Astrocyte (in vitro differentiated cells and primary cell): ENCODE results near the gene CCNB2.
"Not testable (repeated sequence)": the region's sequence is repeated elsewhere in the genome, so short reads cannot be mapped to it uniquely, and the experiment has no call there.

ENCODE experiments used
- EZH2 ChIP-seq: IDR thresholded peaks from 2 replicates; pipeline ENCODE4 v1.6.1; 2012; ENCODE audit warnings: mild to moderate bottlenecking, low read length, inconsistent platforms; ENCODE audit not compliant: insufficient read depth
- TF ChIP-seq, protein P1 (sequence below): IDR thresholded peaks from 2 replicates; pipeline ENCODE4 v1.5.1; 2011; ENCODE audit warnings: low read depth, mild to moderate bottlenecking, inconsistent platforms, low read length, moderate library complexity; ENCODE audit not compliant: insufficient read depth

DNA sequence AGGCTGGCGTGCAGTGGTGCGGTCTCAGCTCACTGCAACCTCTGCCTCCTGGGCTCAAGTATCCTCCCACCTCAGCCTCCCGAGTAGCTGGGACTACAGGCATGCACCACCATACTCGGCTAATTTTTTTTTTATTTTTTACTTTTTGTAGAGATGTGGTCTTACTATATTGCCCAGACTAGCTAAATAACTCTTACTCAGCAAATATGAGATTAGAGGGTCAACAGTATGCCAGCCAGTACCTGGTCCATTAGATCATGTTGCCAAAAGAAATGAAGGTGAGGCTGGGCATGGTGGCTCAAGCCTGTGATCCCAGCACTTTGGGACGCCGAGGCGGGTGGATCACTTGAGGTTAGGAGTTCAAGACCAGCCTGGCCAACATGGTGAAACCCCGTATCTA, 57.1 kb downstream of the CCNB2 start:
- TF ChIP-seq, protein P1, sequence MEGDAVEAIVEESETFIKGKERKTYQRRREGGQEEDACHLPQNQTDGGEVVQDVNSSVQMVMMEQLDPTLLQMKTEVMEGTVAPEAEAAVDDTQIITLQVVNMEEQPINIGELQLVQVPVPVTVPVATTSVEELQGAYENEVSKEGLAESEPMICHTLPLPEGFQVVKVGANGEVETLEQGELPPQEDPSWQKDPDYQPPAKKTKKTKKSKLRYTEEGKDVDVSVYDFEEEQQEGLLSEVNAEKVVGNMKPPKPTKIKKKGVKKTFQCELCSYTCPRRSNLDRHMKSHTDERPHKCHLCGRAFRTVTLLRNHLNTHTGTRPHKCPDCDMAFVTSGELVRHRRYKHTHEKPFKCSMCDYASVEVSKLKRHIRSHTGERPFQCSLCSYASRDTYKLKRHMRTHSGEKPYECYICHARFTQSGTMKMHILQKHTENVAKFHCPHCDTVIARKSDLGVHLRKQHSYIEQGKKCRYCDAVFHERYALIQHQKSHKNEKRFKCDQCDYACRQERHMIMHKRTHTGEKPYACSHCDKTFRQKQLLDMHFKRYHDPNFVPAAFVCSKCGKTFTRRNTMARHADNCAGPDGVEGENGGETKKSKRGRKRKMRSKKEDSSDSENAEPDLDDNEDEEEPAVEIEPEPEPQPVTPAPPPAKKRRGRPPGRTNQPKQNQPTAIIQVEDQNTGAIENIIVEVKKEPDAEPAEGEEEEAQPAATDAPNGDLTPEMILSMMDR = not testable (repeated sequence)
- TF ChIP-seq EZH2 = not testable (repeated sequence)
